Hematopoietic multipotent progenitor cell treated with erythropoietin and hydrocortisone succinate and interleukin-3 and kit ligand, for 17 days (in vitro differentiated cells): ENCODE measurements around the gene TRAPPC13.
"Not testable (repeated sequence)": the region's sequence is repeated elsewhere in the genome, so short reads cannot be mapped to it uniquely, and the experiment has no call there.

Source experiments
- DNase-seq: peaks from one replicate; pipeline ENCODE4 v3.0.0-alpha.2; 2015; ENCODE audit warnings: low spot score

Gene TRAPPC13, protein sequence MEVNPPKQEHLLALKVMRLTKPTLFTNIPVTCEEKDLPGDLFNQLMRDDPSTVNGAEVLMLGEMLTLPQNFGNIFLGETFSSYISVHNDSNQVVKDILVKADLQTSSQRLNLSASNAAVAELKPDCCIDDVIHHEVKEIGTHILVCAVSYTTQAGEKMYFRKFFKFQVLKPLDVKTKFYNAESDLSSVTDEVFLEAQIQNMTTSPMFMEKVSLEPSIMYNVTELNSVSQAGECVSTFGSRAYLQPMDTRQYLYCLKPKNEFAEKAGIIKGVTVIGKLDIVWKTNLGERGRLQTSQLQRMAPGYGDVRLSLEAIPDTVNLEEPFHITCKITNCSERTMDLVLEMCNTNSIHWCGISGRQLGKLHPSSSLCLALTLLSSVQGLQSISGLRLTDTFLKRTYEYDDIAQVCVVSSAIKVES

GRCh38 chr5:65624571-65625555 is at the start of gene TRAPPC13, which contains the start of gene SHLD3:
TSS of gene TRAPPC13 (plus strand) at chr5:65625027. CDS start at chr5:65625061, 34 bp downstream.
TSS of gene SHLD3 (plus strand) at chr5:65625027. CDS start at chr5:65629588, 4,561 bp downstream.
- peak; percentile 91 for DNase-seq

- DNase-seq = no peak
Measured at GRCh38 chr5:65577141-65577540, 47.7 kb upstream of the TRAPPC13 start.

DNA sequence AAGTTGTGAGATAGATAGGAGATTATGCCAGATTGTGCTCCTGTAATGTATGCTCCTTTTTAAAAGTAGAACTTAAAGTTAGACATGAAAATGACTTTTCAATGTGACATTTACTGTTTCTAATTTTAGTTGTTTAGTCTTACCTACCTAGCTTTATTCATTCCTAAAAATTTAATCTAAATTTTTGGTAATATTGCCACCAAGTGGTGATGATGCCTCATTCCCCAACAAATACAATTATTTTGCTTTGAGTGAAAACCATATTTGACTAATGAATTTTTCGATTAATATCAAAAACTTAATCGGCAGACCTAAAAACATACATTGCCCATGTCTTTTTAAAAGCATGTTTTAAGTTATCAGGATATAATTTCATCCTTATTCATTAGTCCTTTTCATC is 36.1 kb upstream of the TRAPPC13 start:
- no peak for DNase-seq

DNA sequence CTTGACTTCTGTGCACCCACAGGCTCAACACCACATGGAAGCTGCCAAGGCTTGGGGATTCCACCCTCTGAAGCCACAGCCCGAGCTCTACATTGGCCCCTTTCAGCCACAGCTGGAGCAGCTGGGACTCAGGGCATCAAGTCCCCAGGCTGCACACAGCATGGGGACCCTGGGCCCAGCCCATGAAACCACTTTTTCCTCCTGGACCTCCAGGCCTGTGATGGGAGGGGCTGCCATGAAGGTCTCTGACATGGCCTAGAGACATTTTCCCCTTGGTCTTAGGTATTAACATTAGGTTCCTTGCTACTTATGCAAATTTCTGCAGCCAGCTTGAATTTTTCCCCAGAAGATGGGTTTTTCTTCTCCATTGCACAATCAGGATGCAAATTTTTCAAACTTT is 23.1 kb upstream of the TRAPPC13 start:
- DNase-seq = not testable (repeated sequence)

GRCh38 chr5:65611524-65611923 is 13.3 kb upstream of the TRAPPC13 start:
- no peak for DNase-seq

GRCh38 chr5:65612298-65612907 is 12.4 kb upstream of the TRAPPC13 start:
- DNase-seq = no peak

DNA sequence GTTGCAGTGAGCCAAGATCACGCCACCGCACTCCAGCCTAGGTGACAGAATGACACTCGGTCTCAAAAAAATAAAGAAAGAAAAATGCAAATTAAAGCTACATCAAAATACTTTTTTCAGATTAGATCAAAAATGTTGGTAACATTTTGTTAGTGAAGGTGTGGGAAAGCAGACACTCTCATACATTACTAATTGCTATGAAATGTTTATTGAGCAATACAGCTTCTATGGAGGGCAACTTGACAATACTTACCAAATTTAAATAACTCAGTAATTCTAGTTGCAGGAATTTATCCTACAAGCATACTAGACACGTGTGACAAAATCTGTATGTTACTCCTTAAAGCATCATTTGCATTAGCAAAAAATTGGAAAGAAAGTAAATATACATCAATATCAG is 4.8 kb upstream of the TRAPPC13 start:
- no peak for DNase-seq

GRCh38 chr5:65621961-65622360 is 2.9 kb upstream of the TRAPPC13 start:
- not testable (repeated sequence) for DNase-seq

DNA sequence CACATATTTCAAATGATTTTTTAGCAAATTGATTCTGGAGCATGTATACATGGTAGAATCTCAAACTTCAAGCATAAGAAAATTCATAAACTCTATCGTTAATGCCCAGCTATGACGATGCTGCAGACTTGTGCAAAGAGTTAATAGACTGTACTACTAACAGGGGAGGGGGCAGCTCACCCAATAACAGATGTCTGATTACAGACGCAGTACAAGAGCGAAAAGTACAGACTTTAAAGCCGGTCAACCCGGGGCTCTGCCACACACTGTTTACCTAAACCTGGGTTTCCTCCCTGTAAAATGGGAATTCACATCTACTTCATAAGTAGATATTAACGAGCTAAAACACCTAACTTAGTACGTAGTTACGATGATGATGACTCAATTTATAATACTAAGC is 1.3 kb upstream of the TRAPPC13 start:
- no peak for DNase-seq

DNA sequence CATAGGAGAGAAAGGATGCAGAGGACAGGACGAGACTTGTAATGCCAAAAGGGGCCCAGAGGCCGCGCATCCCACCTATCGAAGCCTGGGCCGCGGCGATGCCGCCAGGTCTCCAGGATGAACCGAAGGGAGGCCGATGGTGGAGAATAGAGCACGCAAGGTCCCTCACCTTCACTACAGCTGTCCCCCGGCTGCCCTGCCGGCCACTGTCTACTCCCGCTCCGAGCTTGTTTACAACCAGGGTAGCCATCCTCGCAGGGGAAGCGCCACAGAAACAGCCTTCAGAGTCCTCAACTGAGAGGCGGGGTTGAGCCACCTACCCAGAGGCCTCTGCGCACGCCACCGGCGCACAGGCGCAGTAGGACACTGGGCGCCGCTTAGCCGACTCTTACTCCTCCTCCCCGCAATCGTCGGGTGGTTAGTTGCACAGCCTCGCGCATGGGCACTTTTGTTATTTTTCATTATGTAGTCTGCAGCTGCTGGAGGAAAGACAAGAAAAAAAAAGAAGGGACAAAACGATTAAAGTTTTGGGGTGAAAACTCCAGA is 729 bp upstream of the TRAPPC13 start, which contains the start of gene TRIM23:
TRIM23 (minus strand) TSS at position 309 of the 546 bp plus-strand sequence; CDS start at position 250, 59 bp downstream.
- peak; percentile 98 for DNase-seq

- peak; percentile 15 for DNase-seq
Measured at GRCh38 chr5:65625743-65626142, 916 bp downstream of the TRAPPC13 start.

- DNase-seq = no peak
Measured at GRCh38 chr5:65630981-65631380, 6.2 kb downstream of the TRAPPC13 start.

GRCh38 chr5:65640240-65640639 is 15.4 kb downstream of the TRAPPC13 start:
- no peak for DNase-seq

DNA sequence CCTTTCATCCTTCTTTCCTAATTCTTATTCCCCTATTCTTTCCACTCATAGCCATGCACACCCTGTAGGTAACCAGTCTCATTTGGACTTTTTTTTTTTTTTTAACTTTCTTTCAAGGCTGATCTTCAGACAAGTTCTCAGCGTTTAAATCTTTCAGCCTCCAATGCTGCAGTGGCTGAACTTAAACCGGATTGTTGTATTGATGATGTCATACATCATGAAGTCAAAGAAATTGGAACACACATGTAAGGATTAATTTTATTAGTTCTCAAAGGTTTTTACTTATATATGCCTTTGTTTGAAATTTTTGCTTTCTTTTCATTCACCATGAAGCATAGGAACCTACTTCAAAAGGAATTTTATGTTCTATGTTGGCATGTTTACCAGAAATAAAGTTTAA is 22.1 kb downstream of the TRAPPC13 start:
- DNase-seq = no peak

GRCh38 chr5:65647941-65648340 is 23.1 kb downstream of the TRAPPC13 start:
- no peak for DNase-seq

DNA sequence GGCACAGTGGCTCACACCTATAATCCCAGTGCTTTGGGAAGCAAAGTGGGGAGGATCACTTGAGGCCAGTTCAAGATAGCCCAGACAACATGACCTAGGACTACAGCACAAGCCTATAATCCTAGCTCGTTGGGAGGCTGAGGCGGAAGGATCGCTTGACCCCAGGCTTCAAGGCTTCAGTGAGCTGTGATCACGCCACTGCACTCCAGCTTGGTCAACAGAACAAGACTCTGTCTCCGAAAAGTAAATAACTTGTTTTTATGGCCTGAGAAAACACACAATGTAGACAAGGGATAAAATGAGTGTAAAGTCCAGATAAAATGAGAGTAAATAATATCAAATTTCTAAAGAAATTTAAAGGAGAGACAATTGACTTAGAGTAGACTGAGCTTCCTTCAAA is 26.3 kb downstream of the TRAPPC13 start:
- no peak for DNase-seq

DNA sequence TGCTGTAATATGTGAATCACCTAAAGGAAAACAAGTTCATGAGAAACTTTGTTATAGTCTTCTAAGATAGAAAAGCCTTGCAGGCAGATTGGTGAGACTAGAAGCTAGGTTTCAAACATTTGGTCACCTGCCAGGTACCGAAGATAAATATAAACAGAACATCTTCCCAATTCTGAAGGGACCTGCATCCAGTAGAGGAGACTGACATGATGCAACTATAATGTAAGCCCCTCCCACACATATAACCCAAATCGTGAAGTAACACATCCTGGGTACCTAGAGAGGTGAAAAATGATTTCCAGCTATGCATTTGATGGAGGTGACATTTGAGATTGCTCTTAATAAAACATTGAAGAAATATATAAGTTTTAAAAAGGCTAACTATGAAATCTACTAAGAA is 29.9 kb downstream of the TRAPPC13 start:
- DNase-seq = no peak

DNA sequence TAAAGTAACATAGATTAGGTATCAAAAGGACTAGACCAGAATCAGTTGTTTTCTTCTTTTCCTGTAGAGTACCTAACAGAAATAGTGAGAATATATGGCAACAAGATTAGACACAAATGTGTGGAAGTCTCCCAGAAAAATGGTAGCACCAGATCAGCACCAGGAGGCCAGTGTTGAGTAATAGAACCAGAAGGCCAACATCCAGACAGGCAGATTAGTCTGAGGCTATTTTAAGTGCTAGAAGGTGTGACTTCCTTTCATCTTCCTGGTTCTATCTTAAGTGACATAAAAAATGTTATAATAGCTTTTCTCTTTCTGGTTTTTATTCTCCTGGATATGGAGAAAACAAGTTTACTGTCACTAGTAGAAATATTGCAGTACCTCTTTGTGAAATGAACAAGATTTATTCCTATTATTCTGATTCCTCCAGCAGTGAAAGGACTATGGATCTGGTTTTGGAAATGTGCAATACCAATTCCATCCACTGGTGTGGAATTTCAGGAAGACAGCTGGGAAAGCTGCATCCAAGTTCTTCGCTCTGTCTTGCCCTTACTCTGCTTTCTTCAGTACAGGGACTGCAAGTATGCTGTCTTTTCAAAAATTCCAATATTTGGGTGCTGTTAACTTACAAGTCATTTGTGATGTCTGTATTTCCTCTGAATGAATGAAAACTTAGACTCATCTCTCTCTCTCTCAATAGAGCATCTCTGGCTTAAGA is 39.1 kb downstream of the TRAPPC13 start:
- DNase-seq = no peak

DNA sequence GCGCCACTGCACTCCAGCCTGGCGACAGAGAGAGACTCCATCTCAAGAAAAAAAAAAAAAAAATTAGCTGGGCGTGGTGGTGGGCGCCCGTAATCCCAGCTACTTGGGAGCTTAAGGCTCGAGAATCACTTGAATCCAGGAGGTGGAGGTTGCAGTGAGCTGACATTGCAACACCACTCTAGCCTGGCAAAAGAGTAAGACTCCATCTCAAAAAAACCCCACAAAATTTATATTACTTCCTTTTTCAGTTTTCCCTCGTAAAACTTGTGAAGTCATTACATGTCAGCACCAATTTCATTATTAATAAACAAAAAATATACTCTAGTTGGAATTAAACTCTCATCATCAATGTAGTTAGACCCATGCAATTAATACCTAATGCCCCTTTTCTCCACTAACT is 43.9 kb downstream of the TRAPPC13 start:
- DNase-seq = no peak

- DNase-seq = no peak
Measured at GRCh38 chr5:65672796-65673195, 48.0 kb downstream of the TRAPPC13 start.

- no peak for DNase-seq
Measured at GRCh38 chr5:65674749-65675148, 49.9 kb downstream of the TRAPPC13 start.
